Measurements from ENCODE around the gene TM4SF20.

DNA sequence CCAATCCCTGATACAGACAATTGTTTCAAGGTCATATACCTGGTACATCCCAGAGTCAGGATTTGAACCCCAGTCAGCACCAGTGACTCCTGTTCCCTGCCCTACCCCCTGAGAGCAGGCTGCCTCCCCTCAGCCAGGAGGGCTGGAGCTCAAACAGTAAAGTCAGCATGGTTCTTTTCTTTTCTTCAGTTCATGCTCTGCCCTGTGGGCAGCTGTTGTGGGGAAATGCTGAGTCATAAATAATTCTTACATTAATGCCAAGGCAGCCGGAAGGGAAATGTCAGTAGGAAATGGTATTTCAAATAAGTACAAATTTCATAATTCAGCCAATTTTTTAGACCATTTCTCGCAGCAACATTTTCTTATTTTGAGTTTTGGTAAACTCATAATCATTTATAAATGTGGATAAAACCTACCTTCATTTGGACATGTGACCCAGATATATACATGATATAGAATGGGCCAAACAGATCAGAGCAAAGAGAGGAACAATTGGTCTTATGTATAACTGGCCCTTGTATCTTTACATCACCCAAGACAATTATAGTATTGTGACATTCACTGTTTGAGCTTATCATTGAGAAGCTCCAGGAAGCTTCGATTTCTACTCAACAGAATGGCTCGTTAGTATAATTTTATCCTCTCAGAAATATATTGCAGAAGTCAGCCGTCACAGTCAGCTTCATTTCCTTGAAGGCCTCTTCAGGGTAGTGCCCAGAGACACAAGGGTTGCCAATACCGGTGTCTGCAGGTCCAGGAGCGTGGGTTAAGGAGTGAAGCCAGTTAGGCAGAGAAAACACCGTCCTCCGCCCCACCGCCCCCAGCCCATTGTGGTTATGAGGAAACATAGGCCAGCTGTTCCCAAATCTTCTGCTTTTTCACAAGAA lies 36.7 kb upstream of the TM4SF20 start:
- TF ChIP-seq, protein P1, sequence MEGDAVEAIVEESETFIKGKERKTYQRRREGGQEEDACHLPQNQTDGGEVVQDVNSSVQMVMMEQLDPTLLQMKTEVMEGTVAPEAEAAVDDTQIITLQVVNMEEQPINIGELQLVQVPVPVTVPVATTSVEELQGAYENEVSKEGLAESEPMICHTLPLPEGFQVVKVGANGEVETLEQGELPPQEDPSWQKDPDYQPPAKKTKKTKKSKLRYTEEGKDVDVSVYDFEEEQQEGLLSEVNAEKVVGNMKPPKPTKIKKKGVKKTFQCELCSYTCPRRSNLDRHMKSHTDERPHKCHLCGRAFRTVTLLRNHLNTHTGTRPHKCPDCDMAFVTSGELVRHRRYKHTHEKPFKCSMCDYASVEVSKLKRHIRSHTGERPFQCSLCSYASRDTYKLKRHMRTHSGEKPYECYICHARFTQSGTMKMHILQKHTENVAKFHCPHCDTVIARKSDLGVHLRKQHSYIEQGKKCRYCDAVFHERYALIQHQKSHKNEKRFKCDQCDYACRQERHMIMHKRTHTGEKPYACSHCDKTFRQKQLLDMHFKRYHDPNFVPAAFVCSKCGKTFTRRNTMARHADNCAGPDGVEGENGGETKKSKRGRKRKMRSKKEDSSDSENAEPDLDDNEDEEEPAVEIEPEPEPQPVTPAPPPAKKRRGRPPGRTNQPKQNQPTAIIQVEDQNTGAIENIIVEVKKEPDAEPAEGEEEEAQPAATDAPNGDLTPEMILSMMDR (optimal IDR thresholded peaks at IDR 0.05 in 1 of 3, IDR thresholded peaks at IDR 0.05 in 1 of 3, conservative IDR thresholded peaks at IDR 0.05 in 1 of 3; ENCODE audit: extremely low read depth in 1 of 3, insufficient read depth in 2 of 3, low read length in 3 of 3), result no peak
- no peak for TF ChIP-seq EZH2 (IDR thresholded peaks at IDR 0.05; ENCODE audit: low read length)

All from keratinocyte (primary cell).